Measurements from ENCODE around the gene RASSF8.

DNA sequence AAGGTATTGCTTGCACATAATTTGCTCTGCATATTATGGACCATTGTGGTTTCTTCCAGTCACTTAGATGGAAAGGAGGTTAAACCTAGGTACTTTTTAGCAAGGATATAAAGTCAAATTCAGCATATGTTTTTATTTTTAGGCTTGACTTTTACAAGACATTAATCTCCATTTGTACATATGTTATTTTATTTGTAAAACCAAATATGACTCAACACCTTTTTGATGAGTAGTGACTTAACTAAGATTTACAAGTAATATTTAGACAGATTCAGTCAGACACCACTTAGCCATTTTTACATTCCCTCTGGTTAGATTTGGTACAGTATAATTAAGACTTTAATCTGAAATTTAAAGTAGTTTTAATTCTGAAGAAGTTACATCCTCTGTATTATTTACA, 111.3 kb downstream of the RASSF8 start:
- TF ChIP-seq, protein P1, sequence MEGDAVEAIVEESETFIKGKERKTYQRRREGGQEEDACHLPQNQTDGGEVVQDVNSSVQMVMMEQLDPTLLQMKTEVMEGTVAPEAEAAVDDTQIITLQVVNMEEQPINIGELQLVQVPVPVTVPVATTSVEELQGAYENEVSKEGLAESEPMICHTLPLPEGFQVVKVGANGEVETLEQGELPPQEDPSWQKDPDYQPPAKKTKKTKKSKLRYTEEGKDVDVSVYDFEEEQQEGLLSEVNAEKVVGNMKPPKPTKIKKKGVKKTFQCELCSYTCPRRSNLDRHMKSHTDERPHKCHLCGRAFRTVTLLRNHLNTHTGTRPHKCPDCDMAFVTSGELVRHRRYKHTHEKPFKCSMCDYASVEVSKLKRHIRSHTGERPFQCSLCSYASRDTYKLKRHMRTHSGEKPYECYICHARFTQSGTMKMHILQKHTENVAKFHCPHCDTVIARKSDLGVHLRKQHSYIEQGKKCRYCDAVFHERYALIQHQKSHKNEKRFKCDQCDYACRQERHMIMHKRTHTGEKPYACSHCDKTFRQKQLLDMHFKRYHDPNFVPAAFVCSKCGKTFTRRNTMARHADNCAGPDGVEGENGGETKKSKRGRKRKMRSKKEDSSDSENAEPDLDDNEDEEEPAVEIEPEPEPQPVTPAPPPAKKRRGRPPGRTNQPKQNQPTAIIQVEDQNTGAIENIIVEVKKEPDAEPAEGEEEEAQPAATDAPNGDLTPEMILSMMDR (conservative IDR thresholded peaks at IDR 0.05; ENCODE audit: low read depth, low read length), result no peak
- TF ChIP-seq EZH2 (IDR thresholded peaks at IDR 0.05; ENCODE audit: low read length, unreplicated experiment), result no peak
